ENCODE results near the gene APOL1.

The APOL1 gene

DNA sequence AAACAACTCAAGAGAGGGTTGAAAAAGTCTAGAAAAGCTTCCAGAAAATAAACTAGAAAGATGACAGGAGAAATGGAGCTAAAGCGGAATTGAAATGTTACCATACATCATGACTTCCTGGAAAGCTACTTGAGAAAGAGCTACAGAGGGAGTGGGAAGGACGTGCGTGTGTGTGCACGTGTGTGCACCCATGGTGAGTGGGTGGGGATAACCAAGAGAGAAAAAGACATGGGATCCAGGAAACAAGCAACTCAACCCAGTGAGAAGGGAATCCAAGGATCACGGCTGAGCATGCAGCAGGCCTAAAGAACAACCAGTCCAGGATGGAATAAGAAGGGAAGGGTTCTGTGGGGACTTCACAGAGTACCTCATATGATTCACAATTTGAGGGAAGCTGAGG is 21.6 kb downstream of the APOL1 start:
- TF ChIP-seq, protein P1, sequence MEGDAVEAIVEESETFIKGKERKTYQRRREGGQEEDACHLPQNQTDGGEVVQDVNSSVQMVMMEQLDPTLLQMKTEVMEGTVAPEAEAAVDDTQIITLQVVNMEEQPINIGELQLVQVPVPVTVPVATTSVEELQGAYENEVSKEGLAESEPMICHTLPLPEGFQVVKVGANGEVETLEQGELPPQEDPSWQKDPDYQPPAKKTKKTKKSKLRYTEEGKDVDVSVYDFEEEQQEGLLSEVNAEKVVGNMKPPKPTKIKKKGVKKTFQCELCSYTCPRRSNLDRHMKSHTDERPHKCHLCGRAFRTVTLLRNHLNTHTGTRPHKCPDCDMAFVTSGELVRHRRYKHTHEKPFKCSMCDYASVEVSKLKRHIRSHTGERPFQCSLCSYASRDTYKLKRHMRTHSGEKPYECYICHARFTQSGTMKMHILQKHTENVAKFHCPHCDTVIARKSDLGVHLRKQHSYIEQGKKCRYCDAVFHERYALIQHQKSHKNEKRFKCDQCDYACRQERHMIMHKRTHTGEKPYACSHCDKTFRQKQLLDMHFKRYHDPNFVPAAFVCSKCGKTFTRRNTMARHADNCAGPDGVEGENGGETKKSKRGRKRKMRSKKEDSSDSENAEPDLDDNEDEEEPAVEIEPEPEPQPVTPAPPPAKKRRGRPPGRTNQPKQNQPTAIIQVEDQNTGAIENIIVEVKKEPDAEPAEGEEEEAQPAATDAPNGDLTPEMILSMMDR (IDR thresholded peaks at IDR 0.05; ENCODE audit: low read depth, low read length, missing control alignments) = no peak
- in situ Hi-C loops (cut with HindIII; ENCODE audit: low sequenced_read_pairs) = no loop called here
- no peak for DNase-seq (ENCODE audit: low read depth)
- H3K4me3 ChIP-seq (ENCODE audit: low read depth, low read length) = no peak overlapping the region

DNA sequence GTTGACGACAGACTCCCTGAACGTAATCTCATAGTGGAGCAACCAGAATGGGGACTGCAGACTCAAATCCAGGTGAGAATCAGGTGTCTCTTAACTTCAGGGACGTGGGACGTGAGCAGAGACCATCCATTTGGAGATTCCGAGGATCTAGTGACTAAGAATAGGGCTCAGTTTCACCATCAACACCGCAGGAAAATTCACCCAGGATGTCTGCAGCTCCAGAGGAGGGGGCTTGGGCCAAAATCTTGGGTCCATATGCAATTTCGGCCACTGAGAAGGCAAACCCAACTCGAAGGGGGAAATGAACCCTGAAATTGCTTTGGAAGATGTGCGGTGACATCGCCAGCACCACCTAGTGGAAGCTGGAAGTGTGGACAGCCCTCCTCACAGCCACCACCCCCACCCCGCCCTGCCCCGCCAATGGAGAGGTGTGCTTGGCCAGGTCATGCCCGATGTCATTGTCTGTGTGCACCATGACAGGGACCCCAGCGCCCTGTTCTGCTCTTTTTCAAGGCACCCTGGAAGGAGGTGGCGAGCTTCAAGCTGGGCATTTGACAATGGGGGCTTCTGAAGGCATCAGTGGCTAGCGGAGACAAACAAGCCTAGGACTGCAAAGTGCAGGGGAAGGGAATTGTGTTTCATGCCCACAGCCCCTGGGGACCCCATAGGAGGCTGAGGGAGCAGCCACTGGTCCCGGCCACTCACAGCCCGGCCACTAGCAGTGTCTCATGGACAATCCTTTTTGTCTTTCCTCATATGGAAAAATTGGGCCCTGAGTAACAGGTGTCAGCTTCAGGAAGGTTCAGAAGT is 24.8 kb downstream of the APOL1 start:
- H3K4me3 ChIP-seq (ENCODE audit: low read depth, low read length) = no peak overlapping the region
- in situ Hi-C loops (cut with HindIII; ENCODE audit: low sequenced_read_pairs) = no loop called here
- TF ChIP-seq, protein P1 (IDR thresholded peaks at IDR 0.05; ENCODE audit: low read depth, low read length, missing control alignments) = peak; percentile 73
- DNase-seq (ENCODE audit: low read depth) = peak; percentile 41

DNA sequence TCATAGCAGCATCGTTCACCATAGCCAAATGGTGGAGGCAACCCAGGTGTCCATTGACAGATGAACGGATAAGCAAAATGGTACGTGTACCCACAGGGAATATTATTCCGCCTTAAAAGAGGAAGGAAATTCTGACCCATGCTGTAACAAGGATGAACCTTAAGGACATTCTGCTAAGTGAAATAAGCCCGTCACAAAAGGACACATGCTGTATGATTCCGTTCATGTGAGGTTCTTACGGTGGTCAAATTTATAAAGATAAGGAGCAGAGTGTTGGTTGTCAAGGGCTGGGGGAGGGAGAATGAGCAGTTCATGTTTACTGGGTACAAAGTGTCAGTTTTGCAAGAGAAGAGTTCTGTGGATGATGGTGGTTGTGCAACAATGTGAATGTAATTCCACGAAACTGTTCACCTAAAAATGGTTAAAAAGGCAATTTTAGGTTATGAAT is 26.3 kb downstream of the APOL1 start:
- in situ Hi-C loops (cut with HindIII; ENCODE audit: low sequenced_read_pairs) = no loop called here
- TF ChIP-seq, protein P1 (IDR thresholded peaks at IDR 0.05; ENCODE audit: low read depth, low read length, missing control alignments) = no peak
- H3K4me3 ChIP-seq (ENCODE audit: low read depth, low read length) = no peak overlapping the region
- no peak for DNase-seq (ENCODE audit: low read depth)

DNA sequence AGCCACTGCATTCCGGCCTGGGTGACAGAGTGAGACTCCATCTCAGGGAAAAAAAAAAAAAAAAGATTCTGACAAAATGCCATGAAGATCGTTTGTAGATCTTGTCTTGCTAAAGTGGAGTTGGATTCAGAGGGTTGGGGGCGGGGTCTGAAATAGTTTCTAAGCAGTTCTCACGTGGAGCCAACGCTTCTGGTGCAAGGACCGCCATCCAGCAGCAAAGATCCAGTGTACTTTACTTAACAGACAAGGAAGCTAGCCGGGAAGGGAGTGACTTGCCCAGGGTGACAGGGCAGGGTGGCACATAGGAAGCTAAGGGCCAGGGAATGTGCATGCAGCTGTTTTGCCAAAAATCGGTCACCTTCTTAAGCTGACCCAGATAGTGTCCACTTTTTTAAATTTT is 27.4 kb downstream of the APOL1 start:
- TF ChIP-seq, protein P1 (IDR thresholded peaks at IDR 0.05; ENCODE audit: low read depth, low read length, missing control alignments) = no peak
- H3K4me3 ChIP-seq (ENCODE audit: low read depth, low read length) = no peak overlapping the region
- no peak for DNase-seq (ENCODE audit: low read depth)
- in situ Hi-C loops (cut with HindIII; ENCODE audit: low sequenced_read_pairs) = no loop called here

DNA sequence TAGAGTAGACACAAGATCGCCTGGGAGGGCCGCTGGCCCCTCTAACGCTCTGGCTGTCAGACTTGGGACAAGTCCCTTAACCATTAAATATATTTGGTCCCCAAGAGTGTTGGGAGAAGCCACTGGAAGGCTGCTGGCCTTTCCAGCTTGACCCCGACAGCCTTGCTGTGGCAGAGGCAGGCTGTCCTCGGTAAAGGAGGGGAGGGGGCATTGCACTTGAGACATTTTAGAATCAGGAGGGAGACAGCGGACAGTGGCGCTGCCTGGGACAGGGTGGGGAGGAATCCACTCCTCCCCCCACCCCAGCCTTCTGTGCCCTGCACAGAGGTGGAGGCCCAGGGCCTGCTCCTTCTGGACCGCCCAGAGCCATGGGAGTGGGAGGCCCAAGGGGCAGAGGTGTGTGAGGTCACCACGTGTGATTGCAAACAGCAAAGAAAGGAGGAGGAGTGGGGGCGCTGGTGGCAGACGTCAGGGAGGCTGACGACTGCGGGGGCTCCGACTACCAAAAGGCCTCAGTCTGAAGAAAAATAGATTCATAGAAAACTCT is 28.9 kb downstream of the APOL1 start:
- H3K4me3 ChIP-seq (ENCODE audit: low read depth, low read length) = no peak overlapping the region
- no peak for DNase-seq (ENCODE audit: low read depth)
- in situ Hi-C loops (cut with HindIII; ENCODE audit: low sequenced_read_pairs) = no loop called here
- TF ChIP-seq, protein P1 (IDR thresholded peaks at IDR 0.05; ENCODE audit: low read depth, low read length, missing control alignments) = no peak

DNA sequence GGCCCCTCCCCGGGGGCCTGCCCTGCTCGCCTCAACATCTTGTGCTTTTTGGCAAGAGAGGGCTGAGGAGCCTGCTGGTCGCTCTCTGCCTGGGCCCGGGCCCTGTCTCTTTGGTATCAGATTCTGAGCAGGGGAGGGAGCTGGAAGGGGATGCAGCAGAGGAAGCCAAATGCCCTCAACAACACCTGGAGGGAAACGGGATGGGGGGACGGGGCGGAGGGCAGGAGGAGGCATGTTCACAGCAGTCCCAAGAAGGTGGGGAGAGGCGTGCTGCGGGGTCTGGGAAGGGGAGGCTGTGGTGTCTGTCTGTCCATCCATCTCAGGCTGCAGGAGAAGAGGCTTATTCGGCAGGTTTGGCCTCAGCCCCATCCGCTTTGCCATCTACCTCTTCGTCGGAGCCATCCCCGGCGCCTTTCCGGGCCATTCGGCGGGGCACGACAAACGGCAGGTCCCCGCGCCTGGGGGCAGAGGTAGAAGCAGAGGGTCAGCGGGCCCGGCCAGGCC is 29.4 kb downstream of the APOL1 start:
- TF ChIP-seq, protein P1 (IDR thresholded peaks at IDR 0.05; ENCODE audit: low read depth, low read length, missing control alignments) = no peak
- H3K4me3 ChIP-seq (ENCODE audit: low read depth, low read length) = no peak overlapping the region
- in situ Hi-C loops (cut with HindIII; ENCODE audit: low sequenced_read_pairs) = no loop called here
- no peak for DNase-seq (ENCODE audit: low read depth)
